K562 (cell line): ENCODE measurements around the gene BTBD17. TPM values are rescaled to one million over a fixed set of nuclear protein-coding genes. Genes with fewer than 3 reads are reported as not detected.
A peak's percentile ranks its signal among the peaks of the same experiment; 100 is the strongest.

Experiments used
- BACH1 ChIP-seq: fragments of 200-800 bp; sonication (Bioruptor generic); IDR thresholded peaks from 2 replicates; pipeline ENCODE4 v1.6.1; 2016; ENCODE audit warnings: missing genetic modification characterization, missing compliant biosample characterization
- CHD7 ChIP-seq: fragments of 200-600 bp; sonication (generic); IDR thresholded peaks from one replicate; pipeline ENCODE4 v1.6.1; 2012; ENCODE audit warnings: mild to moderate bottlenecking, low read depth, low read length, inconsistent platforms
- EHMT2 ChIP-seq: fragments of 450-650 bp; IDR thresholded peaks from 2 replicates; pipeline ENCODE4 v1.6.1; 2018; ENCODE audit warnings: antibody characterized with exemption
- NFE2 ChIP-seq: IDR thresholded peaks from 2 replicates; pipeline ENCODE4 v1.6.1; 2014; ENCODE audit warnings: antibody characterized with exemption, low read depth
- NFYB ChIP-seq: IDR thresholded peaks from 2 replicates; pipeline ENCODE4 v1.6.1; 2011; ENCODE audit warnings: mild to moderate bottlenecking, moderate library complexity; ENCODE audit not compliant: insufficient read length; ENCODE audit errors: extremely low read depth
- NR0B1 ChIP-seq: fragments of 450-650 bp; IDR thresholded peaks from one replicate; pipeline ENCODE4 v1.6.1; 2018; ENCODE audit warnings: mild to moderate bottlenecking, moderate library complexity; ENCODE audit not compliant: partially characterized antibody
- NR2C1 ChIP-seq, 2 experiments: fragments of 450-650 bp; IDR thresholded peaks; 2 replicates each; pipeline ENCODE4 v1.6.1; 2017; ENCODE audit warnings: mild to moderate bottlenecking in 2 of 2, antibody characterized with exemption in 1 of 2, inconsistent platforms in 1 of 2, missing compliant biosample characterization in 1 of 2, missing genetic modification characterization in 1 of 2
- POLR2G ChIP-seq: fragments of 200-400 bp; formaldehyde crosslinking; IDR thresholded peaks from 2 replicates; pipeline ENCODE4 v1.6.1; 2017; ENCODE audit warnings: low read depth, mild to moderate bottlenecking, antibody characterized with exemption, low read length, moderate library complexity
- SAFB2 ChIP-seq: fragments of 200-400 bp; formaldehyde crosslinking; IDR thresholded peaks from 2 replicates; pipeline ENCODE4 v1.6.1; 2018; ENCODE audit warnings: borderline replicate concordance, low read length, low read depth, moderate library complexity; ENCODE audit not compliant: severe bottlenecking
- USF1 ChIP-seq: sonication (generic); formaldehyde crosslinking; IDR thresholded peaks from 2 replicates; pipeline ENCODE4 v1.9.0; 2022; ENCODE audit warnings: mild to moderate bottlenecking, missing genetic modification reagents
- ZNF133 ChIP-seq: fragments of 250-450 bp; sonication (Bioruptor Pico); IDR thresholded peaks from 2 replicates; pipeline ENCODE4 v1.4.0; 2020; ENCODE audit warnings: mild to moderate bottlenecking
- ZNF24 ChIP-seq: fragments of 450-650 bp; IDR thresholded peaks from 2 replicates; pipeline ENCODE4 v1.6.1; 2016
- ZNF436 ChIP-seq: fragments of 250-450, 450-650 bp; sonication (Bioruptor Pico); formaldehyde crosslinking; IDR thresholded peaks from 2 replicates; pipeline ENCODE4 v1.7.0; 2020; ENCODE audit warnings: mild to moderate bottlenecking
- polyA plus RNA-seq, 8 experiments: library from polyadenylated mRNA; depleted of rRNA in 4 of 8; stranded (reverse) in 5 of 8; unstranded in 3 of 8; fragments of >200 nt; fragmentation: Nextera tagmentation in 2 of 8; fragmentation: Illumina TruSeq in 1 of 8; extraction: Ambion mirVana in 2 of 8; extraction: Trizol in 1 of 8; gene quantifications; 2 replicates each; pipeline versions ENCODE4 v1.2.1 to v1.2.3, GENCODE V29; 2011 to 2014; ENCODE audit warnings: inconsistent platforms in 1 of 8, missing spikeins in 1 of 8
- total RNA-seq, 7 experiments: library from RNA; depleted of rRNA in 6 of 7; stranded (reverse); fragments of >200 nt in 6 of 7; fragmentation: Illumina TruSeq in 2 of 7; extraction: Trizol in 2 of 7; gene quantifications; 2 replicates each; pipeline versions ENCODE4 v1.2.1 to v1.2.3, GENCODE V29; 2011 to 2021; ENCODE audit warnings: low replicate concordance in 1 of 7

Gene BTBD17
- total and polyA plus RNA-seq, 9 of the 15 experiments (the other 6 are each of a cell fraction or from before 2014, with no cell fraction given) = not detected

- TF ChIP-seq CHD7 = no peak
- TF ChIP-seq ZNF133 (CRISPR knock-in tag) = no peak
- TF ChIP-seq NFYB = peak; percentile 49
- TF ChIP-seq ZNF436 (CRISPR knock-in tag) = no peak
- 0 out of 2 replicates have a peak, but pooled peaks have one; percentile 32 for TF ChIP-seq EHMT2
- no peak for TF ChIP-seq POLR2G
- peak; percentile 97 for TF ChIP-seq NR2C1 (IDR thresholded peaks at IDR 0.05)
- TF ChIP-seq NR2C1 (tag; IDR thresholded peaks at IDR 0.05) = peak; percentile 98
- TF ChIP-seq SAFB2 = no peak
- no peak for TF ChIP-seq NR0B1
- TF ChIP-seq NFE2 = no peak
- peak; percentile 64; the same call in 1 of the 2 replicates for TF ChIP-seq ZNF24
- TF ChIP-seq USF1 (CRISPR knock-in tag) = peak; percentile 86
- TF ChIP-seq BACH1 = no peak
- TF ChIP-seq, all 486 proteins: peak for 17
Observed at GRCh38 chr17:74358697-74359096, 3.0 kb downstream of the BTBD17 start (continued).
